ENCODE data around the gene APOA5. TPM values are rescaled to one million over a fixed set of nuclear protein-coding genes. Genes with fewer than 3 reads are reported as not detected.

APOA5 gene
- total and polyA plus RNA-seq, 2 of the 13 experiments (the other 11 are each of a cell fraction or from before 2014, with no cell fraction given): 44.0 to 49.1 TPM

DNA sequence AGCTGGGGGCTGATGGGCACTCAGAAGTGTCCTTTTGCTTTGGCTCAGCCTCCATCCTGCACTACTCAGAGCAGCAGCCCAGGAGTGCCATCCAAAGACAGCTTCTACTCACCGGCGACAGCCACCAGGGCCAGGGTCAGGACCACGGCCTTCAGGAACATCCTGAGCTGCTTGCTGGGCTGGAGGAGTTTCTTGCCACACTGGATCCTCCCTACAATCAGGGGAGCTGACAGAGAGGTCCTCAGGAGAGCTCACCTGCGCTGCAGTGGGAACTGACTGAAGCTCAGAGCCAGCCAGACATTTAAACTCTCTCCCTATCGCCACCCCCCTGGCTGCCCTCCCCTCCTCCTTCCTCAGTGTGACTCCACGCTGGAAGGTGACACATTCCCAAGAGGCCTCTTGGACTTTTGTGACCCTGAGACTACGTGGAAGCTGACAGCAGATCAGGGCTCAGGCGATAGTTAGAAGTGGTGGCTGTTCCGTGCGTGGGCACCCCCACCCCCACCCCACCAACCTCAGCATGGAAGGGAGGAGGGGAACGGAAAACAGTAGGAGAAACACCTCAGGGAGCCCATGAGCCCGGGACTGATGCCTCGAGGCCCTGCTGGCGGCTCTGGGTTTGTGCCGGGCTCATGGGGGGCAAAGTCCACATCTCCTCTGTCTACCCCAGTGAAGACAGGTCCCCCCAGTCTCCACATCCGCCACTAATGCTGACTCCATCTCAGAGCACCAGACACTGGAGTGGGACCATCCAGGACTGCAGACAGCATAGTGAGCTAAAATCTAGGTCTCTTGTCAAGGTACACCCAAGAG is 31.6 kb upstream of the APOA5 start, which contains the start of gene APOA4 (continued):
- TF ChIP-seq PITX1 (CRISPR knock-in tag; IDR thresholded peaks at IDR 0.05): no peak

DNA sequence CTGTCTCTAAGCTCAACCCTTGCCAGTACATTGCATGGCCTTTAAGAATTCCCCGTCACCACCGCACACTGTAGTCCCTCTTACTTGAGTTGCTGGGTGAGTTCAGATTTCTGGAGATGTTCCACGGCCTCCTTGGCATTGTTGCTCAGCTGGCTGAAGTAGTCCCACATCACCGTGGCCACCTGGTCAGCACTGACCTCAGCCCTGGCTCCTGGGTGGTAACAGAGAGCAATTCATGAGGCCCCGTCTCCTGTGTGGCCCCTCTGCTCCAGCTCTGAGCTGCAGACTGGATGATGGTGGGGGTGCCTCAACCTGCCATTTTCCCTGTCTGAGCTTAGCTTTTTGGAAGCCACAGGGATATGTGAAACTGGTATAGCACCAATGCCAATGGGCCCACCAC is 30.9 kb upstream of the APOA5 start:
- BruUV-seq (replicated peaks): no TSS peak
- H4K20me1 ChIP-seq (ENCODE audit: insufficient read depth, low read length): no peaks in the 10 kb centered on the region
- H3K9me3 ChIP-seq (ENCODE audit: low read length): no peaks in the 10 kb centered on the region
- no peak for DNase-seq (ENCODE audit: low spot score)
- no peaks in the 10 kb centered on the region for H3K36me3 ChIP-seq (replicated peaks in 1 of 2; ENCODE audit: control insufficient read depth in 1 of 2, insufficient read depth in 2 of 2, low read length in 2 of 2)
- 80% methylated on average over 3 of the region's 5 CpGs for WGBS (ENCODE audit: low lambda C conversion rate)
- TF ChIP-seq ZNF598 (CRISPR knock-in tag; IDR thresholded peaks at IDR 0.05; ENCODE audit: borderline replicate concordance): 0 out of 2 replicates have a peak, but pooled peaks have one; percentile 68
- no peak for TF ChIP-seq DNMT1 (CRISPR knock-in tag; IDR thresholded peaks at IDR 0.05)
- FAIRE-seq: no peak
- H3K27me3 ChIP-seq (ENCODE audit: control insufficient read depth in 1 of 2, insufficient read depth in 2 of 2, low read length in 2 of 2): no peaks in the 10 kb centered on the region
- H3K4me1 ChIP-seq (ENCODE audit: insufficient read depth, low read length): peaks cover 61% of the 10 kb centered on the region
- H3K4me3 ChIP-seq (replicated peaks in 1 of 3; ENCODE audit: insufficient read depth in 1 of 3, low read depth in 2 of 3, low read length in 3 of 3): no peak overlapping the region
- H2AFZ ChIP-seq (ENCODE audit: low read length): no peak overlapping the region
- ChIA-PET CTCF (ENCODE audit: low intra/inter-chr PET ratio, low total read pairs) (no interaction called here), POLR2A (interaction anchor here (8.7 to 18.4 kb wide), 4 partner anchors 9 to 29 kb away, joined by 105 to 1365 read pairs (median 570); partner anchors contain the start of genes APOA1, APOA5 and ZPR1)
- H3K9ac ChIP-seq (ENCODE audit: insufficient read depth, low read depth, low read length): no peak overlapping the region
- no peak overlapping the region for H3K4me2 ChIP-seq (ENCODE audit: low read depth, low read length)
- intact Hi-C loops (cut with micrococcal nuclease; ENCODE audit: unreplicated experiment): no loop called here
- H3K79me2 ChIP-seq (ENCODE audit: insufficient read depth, low read length): no peaks in the 10 kb centered on the region
- ATAC-seq: no peak
- H3K27ac ChIP-seq (ENCODE audit: extremely low read length, insufficient read depth, low read length): no peak overlapping the region
- in situ Hi-C loops (cut with HindIII; ENCODE audit: extremely low pct_ligation_motif_present, low pct_unique_long_range_greater_than_20kb): no loop called here

DNA sequence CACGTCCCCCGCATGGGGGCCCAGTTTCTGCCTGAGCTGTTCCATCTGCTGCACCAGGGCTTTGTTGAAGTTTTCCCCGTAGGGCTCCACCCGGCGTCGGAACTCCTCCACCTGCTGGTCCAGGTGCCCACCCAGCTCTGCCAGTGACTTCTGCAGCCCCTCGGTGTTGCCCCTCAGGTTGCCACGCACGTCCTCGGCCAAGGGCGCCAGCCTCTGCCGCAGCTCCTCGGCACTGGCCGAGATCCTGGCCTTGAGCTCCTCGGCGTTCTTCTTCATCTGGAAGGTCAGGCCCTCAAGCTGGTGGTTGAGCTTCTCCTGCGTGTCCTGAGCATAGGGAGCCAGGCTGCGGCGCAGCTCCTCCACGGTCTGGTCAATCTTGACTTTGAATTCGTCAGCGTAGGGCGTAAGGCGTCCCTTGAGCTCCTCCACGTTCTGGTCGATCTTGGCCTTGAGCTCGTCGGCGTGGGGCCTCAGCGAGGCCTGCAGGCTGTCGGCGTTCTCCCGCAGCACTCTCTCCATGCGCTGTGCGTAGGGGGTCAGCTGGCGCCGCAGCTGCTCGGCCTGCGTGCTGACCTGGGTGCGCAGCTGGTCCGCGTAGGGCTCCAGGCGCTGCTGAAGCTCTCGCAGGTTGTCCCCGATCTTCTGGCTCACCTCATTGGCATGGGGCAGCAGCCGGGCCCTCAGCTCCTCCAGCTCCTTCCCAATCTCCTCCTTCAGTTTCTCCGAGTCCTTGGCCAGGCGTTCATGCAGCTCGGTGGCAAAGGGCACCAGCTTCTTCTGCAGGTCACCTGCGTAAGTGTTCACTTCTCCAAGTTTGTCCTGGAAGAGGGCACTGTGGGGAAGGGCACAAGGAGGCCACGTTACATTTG is 29.6 kb upstream of the APOA5 start:
- intact Hi-C loops (cut with micrococcal nuclease; ENCODE audit: unreplicated experiment) (no loop called here), in situ Hi-C loops (cut with HindIII; ENCODE audit: extremely low pct_ligation_motif_present, low pct_unique_long_range_greater_than_20kb) (no loop called here)
- H3K4me3 ChIP-seq (replicated peaks in 1 of 3; ENCODE audit: insufficient read depth in 1 of 3, low read depth in 2 of 3, low read length in 3 of 3): no peak overlapping the region
- H3K36me3 ChIP-seq (replicated peaks in 1 of 2; ENCODE audit: control insufficient read depth in 1 of 2, insufficient read depth in 2 of 2, low read length in 2 of 2): no peaks in the 10 kb centered on the region
- peaks cover 61% of the 10 kb centered on the region for H3K4me1 ChIP-seq (ENCODE audit: insufficient read depth, low read length)
- ATAC-seq (no peak), DNase-seq (ENCODE audit: low spot score) (no peak), FAIRE-seq (no peak)
- H3K27me3 ChIP-seq (ENCODE audit: control insufficient read depth in 1 of 2, insufficient read depth in 2 of 2, low read length in 2 of 2): no peaks in the 10 kb centered on the region
- no TSS peak for BruUV-seq (replicated peaks)
- H3K9ac ChIP-seq (ENCODE audit: insufficient read depth, low read depth, low read length): no peak overlapping the region
- no peak overlapping the region for H2AFZ ChIP-seq (ENCODE audit: low read length)
- no peaks in the 10 kb centered on the region for H3K9me3 ChIP-seq (ENCODE audit: low read length)
- H4K20me1 ChIP-seq (ENCODE audit: insufficient read depth, low read length): no peaks in the 10 kb centered on the region
- ChIA-PET CTCF (ENCODE audit: low intra/inter-chr PET ratio, low total read pairs) (no interaction called here), POLR2A (interaction anchor here (1.1 to 18.4 kb wide), 7 partner anchors 8 to 28 kb away, joined by 4 to 1365 read pairs (median 10); partner anchors contain the start of genes APOA1, APOA5, APOC3 and ZPR1)
- H3K4me2 ChIP-seq (ENCODE audit: low read depth, low read length): no peak overlapping the region
- H3K27ac ChIP-seq (ENCODE audit: extremely low read length, insufficient read depth, low read length): no peak overlapping the region
- 96% methylated on average over 46 of the region's 51 CpGs for WGBS (ENCODE audit: low lambda C conversion rate)
- H3K79me2 ChIP-seq (ENCODE audit: insufficient read depth, low read length): no peaks in the 10 kb centered on the region
- TF ChIP-seq, protein P1, sequence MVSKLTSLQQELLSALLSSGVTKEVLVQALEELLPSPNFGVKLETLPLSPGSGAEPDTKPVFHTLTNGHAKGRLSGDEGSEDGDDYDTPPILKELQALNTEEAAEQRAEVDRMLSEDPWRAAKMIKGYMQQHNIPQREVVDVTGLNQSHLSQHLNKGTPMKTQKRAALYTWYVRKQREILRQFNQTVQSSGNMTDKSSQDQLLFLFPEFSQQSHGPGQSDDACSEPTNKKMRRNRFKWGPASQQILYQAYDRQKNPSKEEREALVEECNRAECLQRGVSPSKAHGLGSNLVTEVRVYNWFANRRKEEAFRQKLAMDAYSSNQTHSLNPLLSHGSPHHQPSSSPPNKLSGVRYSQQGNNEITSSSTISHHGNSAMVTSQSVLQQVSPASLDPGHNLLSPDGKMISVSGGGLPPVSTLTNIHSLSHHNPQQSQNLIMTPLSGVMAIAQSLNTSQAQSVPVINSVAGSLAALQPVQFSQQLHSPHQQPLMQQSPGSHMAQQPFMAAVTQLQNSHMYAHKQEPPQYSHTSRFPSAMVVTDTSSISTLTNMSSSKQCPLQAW (CRISPR knock-in tag; IDR thresholded peaks at IDR 0.05): no peak
- TF ChIP-seq ZNF598 (CRISPR knock-in tag; IDR thresholded peaks at IDR 0.05; ENCODE audit: borderline replicate concordance): no peak
- TF ChIP-seq, protein P2, sequence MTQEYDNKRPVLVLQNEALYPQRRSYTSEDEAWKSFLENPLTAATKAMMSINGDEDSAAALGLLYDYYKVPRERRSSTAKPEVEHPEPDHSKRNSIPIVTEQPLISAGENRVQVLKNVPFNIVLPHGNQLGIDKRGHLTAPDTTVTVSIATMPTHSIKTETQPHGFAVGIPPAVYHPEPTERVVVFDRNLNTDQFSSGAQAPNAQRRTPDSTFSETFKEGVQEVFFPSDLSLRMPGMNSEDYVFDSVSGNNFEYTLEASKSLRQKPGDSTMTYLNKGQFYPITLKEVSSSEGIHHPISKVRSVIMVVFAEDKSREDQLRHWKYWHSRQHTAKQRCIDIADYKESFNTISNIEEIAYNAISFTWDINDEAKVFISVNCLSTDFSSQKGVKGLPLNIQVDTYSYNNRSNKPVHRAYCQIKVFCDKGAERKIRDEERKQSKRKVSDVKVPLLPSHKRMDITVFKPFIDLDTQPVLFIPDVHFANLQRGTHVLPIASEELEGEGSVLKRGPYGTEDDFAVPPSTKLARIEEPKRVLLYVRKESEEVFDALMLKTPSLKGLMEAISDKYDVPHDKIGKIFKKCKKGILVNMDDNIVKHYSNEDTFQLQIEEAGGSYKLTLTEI (CRISPR knock-in tag; conservative IDR thresholded peaks at IDR 0.05): no peak
- TF ChIP-seq, protein P3, sequence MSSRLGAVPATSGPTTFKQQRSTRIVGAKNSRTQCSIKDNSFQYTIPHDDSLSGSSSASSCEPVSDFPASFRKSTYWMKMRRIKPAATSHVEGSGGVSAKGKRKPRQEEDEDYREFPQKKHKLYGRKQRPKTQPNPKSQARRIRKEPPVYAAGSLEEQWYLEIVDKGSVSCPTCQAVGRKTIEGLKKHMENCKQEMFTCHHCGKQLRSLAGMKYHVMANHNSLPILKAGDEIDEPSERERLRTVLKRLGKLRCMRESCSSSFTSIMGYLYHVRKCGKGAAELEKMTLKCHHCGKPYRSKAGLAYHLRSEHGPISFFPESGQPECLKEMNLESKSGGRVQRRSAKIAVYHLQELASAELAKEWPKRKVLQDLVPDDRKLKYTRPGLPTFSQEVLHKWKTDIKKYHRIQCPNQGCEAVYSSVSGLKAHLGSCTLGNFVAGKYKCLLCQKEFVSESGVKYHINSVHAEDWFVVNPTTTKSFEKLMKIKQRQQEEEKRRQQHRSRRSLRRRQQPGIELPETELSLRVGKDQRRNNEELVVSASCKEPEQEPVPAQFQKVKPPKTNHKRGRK (CRISPR knock-in tag; IDR thresholded peaks at IDR 0.05): no peak
- no peak for TF ChIP-seq ZSCAN20 (CRISPR knock-in tag; IDR thresholded peaks at IDR 0.05; ENCODE audit: borderline replicate concordance)

Measured in HepG2 (cell line).